Transverse colon (tissue), 4 donors: ENCODE measurements around the gene SPDYE4.

ENCODE experiments used
- CTCF ChIP-seq, 5 experiments: fragments of 200-600 bp in 3 of 5; fragments of 450-650 bp in 2 of 5; sonication (generic) in 3 of 5; IDR thresholded peaks; 1 replicate in 2 of 5; 2 replicates in 3 of 5; pipeline ENCODE4 v1.5.1; 2016 to 2017; ENCODE audit warnings: antibody characterized with exemption in 5 of 5, inconsistent platforms in 3 of 5, mild to moderate bottlenecking in 2 of 5, moderate library complexity in 1 of 5
- POLR2AphosphoS5 ChIP-seq, 3 donors: sonication (generic); formaldehyde crosslinking; IDR thresholded peaks; one replicate each; pipeline ENCODE4 v1.6.1; 2016; ENCODE audit warnings: antibody characterized with exemption in 3 of 3

- TF ChIP-seq CTCF (IDR thresholded peaks at IDR 0.05) (no peak), POLR2AphosphoS5 (IDR thresholded peaks at IDR 0.05) (no peak)
Observed at GRCh38 chr17:8735336-8735939, 22.9 kb downstream of the SPDYE4 start.
